SKM-1 treated with dmso at 0.1 percent for 144 hours (cell line): ENCODE measurements around the gene SRXN1.
"Not testable (repeated sequence)": the region's sequence is repeated elsewhere in the genome, so short reads cannot be mapped to it uniquely, and the experiment has no call there.

Experiments
- DNase-seq: peaks from one replicate; lab custom pipeline; 2025; ENCODE audit not compliant: unreplicated experiment; lab: John Stamatoyannopoulos, UW

SRXN1 gene

DNA sequence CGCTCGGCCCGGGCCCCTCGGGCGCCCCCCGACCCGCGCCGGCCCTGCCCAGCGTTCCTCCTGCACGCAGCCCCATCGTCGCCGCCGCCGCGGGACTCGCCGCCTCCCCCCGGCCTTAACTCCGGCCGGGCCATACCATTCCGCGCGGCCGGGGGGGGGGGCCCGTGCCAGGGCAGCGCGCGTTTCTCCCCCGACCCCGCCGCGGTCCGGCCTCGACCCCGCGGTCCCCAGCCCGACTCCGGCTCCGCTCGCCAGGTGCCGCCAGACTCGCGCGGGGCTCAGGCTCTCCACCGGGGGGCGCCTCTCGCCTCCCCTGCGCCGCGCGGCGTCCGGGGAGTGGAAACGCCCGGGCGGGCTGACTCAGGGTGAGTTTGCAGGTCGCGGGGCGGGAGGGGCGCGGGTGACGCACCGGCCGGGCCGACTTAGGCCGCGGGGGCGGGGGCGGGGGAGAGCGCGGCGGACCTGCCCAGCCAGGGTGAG is at the start of gene SRXN1:
Gene SRXN1 (minus strand): TSS at position 91 of the 480 bp plus-strand sequence. CDS start 15 bp downstream, at position 76.
- DNase-seq, result peak; percentile 24

- DNase-seq, result no peak
Measured at GRCh38 chr20:701401-702129, 48.6 kb upstream of the SRXN1 start.

DNA sequence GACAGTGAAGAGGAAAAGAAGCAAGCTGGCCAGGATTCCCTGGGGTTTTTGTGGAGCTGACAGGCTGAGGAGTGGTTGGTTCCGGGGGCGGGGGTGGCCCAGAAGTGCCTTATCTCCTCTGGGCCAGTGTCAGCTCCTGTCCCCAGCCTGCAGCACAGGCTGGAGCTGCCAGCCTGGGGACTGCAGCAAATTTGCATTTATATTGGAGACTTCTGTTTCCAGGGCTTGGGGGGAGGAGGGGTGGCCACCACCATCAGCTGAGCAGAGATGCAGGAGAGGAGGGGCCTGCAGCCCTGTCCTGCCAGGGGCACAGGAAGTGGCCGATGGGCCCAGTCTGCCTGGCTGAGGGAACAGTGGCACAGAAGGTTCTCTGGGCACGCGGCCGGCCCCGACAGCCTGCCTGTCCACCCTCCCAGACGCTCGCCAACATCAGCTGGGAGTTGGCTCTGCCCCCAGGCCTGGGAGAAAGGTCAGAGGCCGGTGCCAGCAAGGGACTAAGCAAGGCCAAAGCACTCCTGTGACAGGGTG is 46.9 kb upstream of the SRXN1 start:
- DNase-seq, result no peak

- no peak for DNase-seq
Measured at GRCh38 chr20:699342-699741, 46.3 kb upstream of the SRXN1 start.

GRCh38 chr20:698276-698675 is 45.3 kb upstream of the SRXN1 start:
- no peak for DNase-seq

- DNase-seq, result no peak
Measured at GRCh38 chr20:697826-698225, 44.8 kb upstream of the SRXN1 start.

- no peak for DNase-seq
Measured at GRCh38 chr20:695165-695866, 42.3 kb upstream of the SRXN1 start.

GRCh38 chr20:694496-694895 is 41.5 kb upstream of the SRXN1 start:
- DNase-seq, result no peak

DNA sequence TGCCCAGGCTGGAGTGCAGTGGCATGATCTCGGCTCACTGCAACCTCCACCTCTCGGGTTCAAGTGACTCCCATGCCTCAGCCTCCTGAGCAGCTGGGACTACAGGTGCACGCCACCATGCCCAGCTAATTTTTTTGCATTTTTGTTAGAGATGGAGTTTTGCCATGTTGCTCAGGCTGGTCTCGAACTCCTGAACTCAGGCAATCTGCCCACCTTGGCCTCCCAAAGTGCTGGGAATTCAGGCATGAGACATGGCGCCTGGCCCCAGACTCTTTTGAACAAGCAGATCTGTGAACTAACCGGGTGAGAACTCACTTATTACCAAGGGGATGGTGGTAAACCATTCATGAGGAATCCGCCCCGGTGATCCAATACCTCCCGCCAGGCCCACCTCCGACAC is 40.8 kb upstream of the SRXN1 start:
- not testable (repeated sequence) for DNase-seq

GRCh38 chr20:692044-692443 is 39.0 kb upstream of the SRXN1 start:
- no peak for DNase-seq

DNA sequence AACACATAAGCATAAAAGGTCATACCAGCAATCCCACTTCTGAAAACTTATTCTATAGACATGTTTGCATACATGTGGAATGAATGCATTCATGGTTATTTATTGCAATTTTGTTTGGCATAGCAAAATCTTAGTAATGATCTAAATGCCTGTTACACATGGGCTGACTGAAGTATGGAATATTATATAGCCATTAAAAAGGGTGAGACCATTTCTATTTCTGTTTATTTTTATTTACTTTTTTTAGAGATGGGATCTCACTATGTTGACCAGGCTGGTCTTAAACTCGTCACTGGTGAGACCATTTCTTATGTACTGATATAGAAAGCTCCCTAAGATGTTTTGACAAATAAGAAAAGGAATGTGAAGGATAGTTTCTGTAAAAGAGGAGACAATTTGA is 36.9 kb upstream of the SRXN1 start:
- no peak for DNase-seq

DNA sequence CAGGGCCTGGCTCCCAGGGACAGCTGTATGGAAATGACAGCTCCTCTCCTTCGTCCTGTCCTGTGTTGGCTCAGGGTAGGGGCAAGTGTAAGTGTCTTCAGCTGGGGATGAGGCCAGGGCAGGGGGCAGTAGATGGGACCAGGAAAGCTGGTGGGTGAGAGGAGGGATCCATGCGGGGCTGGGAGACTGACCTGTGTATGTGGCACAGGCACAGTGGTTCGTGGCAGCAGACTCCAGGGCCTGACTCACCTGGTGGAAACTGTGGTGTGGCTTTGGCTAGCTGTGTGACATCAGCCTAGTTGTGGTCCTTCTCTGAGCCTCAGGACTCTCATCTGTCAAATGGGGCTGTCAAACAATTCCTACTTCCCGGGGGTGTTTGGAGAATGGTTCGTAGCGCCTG is 36.3 kb upstream of the SRXN1 start:
- DNase-seq, result no peak

DNA sequence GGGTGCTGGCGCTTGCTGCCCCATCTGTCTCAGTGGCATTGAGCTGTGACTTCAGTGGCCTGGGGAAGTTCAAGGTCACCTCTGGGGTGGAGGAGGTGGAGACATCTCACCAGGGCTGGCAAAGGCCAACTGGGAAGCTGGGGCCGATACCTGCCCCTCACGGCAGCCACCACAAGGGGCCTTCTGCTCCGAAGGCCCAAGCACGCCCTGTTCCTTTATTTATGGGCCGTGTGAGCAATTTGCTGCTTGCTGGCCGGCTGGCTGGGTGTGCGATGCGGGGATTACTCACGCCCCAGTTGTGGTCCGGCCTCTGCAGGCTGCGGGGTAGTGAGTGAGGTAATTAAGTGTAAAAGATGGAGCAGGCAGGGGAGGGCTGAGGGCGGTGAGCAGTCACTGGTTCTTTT is 35.8 kb upstream of the SRXN1 start:
- no peak for DNase-seq

GRCh38 chr20:687468-688203 is 34.6 kb upstream of the SRXN1 start:
- no peak for DNase-seq

- no peak for DNase-seq
Measured at GRCh38 chr20:684676-685319, 31.8 kb upstream of the SRXN1 start.

- DNase-seq, result no peak
Measured at GRCh38 chr20:682123-682522, 29.1 kb upstream of the SRXN1 start.

- DNase-seq, result no peak
Measured at GRCh38 chr20:680638-681187, 27.7 kb upstream of the SRXN1 start.

- no peak for DNase-seq
Measured at GRCh38 chr20:677957-678356, 25.0 kb upstream of the SRXN1 start.

- DNase-seq, result no peak
Measured at GRCh38 chr20:676967-677366, 24.0 kb upstream of the SRXN1 start.

DNA sequence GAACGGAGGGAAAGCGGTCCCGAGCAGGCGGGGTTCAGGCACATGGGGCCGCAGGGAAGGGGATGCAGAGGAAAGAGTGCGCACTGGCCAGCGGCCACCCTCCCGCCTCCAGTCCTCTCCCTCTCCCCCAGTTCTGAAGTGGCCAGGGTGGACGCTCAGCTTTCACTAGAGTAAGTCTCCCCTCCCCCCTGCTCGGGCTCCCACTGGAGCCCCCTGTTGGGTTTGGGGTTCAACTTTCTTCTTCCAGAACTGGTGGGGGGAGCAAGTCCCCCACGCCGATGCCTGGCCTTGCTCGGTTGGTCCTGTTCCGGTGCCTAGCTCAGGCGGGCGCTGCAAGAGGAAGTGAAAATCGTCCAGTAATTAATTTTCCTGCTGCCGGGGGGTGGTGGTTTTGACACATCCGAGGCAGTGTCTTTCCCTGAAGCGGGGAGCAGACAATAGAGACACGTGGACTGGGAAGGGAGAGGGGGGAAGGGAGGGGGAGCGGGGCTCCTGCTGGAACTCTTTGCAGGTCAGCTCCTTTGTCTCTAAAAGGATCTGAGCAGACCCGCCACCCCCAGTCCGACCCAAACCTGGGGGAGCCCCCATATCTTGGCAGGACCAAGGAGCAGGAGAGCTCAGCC is 23.4 kb upstream of the SRXN1 start:
- no peak for DNase-seq
